Kidney (tissue), 14 donors: ENCODE data around the gene TLL2. TPM values are rescaled to one million over a fixed set of nuclear protein-coding genes. Genes with fewer than 3 reads are reported as not detected.

Experiments
- DNase-seq, 5 donors: peaks; one replicate each; pipeline ENCODE4 v3.0.0-alpha.2; 2013 to 2020
- FAIRE-seq: peaks from 2 replicates; lab custom pipeline; 2012; peaks lifted over from hg19 to GRCh38; lab: Jason Lieb, UNC
- H3K27ac ChIP-seq, 2 donors: one replicate each; pipeline ENCODE4 v1.7.0; 2013; ENCODE audit warnings: low read depth in 2 of 2, low read length in 2 of 2, inconsistent platforms in 1 of 2
- H3K27me3 ChIP-seq: one replicate; pipeline ENCODE4 v1.7.1; 2013; ENCODE audit warnings: low read length, inconsistent platforms; ENCODE audit not compliant: control insufficient read depth, insufficient read depth
- H3K36me3 ChIP-seq, 3 donors: one replicate each; pipeline versions ENCODE4 v1.7.0 to v1.7.1; 2013; ENCODE audit warnings: low read length in 3 of 3, control low read depth in 1 of 3, inconsistent platforms in 1 of 3; ENCODE audit not compliant: insufficient read depth in 3 of 3, control insufficient read depth in 2 of 3
- H3K4me1 ChIP-seq, 3 donors: one replicate each; pipeline versions ENCODE4 v1.7.0 to v1.7.1; 2013; ENCODE audit warnings: low read length in 3 of 3, inconsistent platforms in 1 of 3, low read depth in 1 of 3; ENCODE audit not compliant: control insufficient read depth in 2 of 3, insufficient read depth in 2 of 3
- H3K4me3 ChIP-seq, 3 donors: one replicate each; pipeline versions ENCODE4 v1.7.0 to v1.8.1; 2013; ENCODE audit warnings: low read length in 3 of 3, control low read depth in 1 of 3, inconsistent platforms in 1 of 3
- H3K9ac ChIP-seq, 3 donors: one replicate each; pipeline versions ENCODE4 v1.7.0 to v1.7.1; 2013; ENCODE audit warnings: low read length in 3 of 3, control low read depth in 1 of 3, inconsistent platforms in 1 of 3
- H3K9me3 ChIP-seq, 3 donors: one replicate each; pipeline versions ENCODE4 v1.7.0 to v1.7.1; 2013; ENCODE audit warnings: low read length in 3 of 3, control low read depth in 1 of 3, inconsistent platforms in 1 of 3; ENCODE audit not compliant: control insufficient read depth in 2 of 3, insufficient read depth in 1 of 3
- intact Hi-C: fragments of 100-400 bp; cut with DNase I; formaldehyde crosslinking; loops from one replicate; pipeline ENCODE4 v1.11.1; 2022
- polyA plus RNA-seq: library from polyadenylated mRNA; stranded (reverse); fragments of 350-450 nt; fragmentation: Illumina TruSeq; extraction: RNeasy Lipid Tissue Mini Kit (QIAGEN cat#74804); gene quantifications from one replicate; pipeline ENCODE4 v1.2.3, GENCODE V29; 2014; ENCODE audit warnings: low read depth, low replicate concordance; ENCODE audit not compliant: insufficient read depth
- total RNA-seq: library from RNA; stranded (reverse); fragmentation: NEBNext Ultra II Directional; extraction: Animal tissue kit (Norgen Biotek cat#: 25700); gene quantifications from one replicate; pipeline ENCODE4 v1.2.1, GENCODE V29; 2021
- TF ChIP-seq, protein P1 (sequence below): IDR thresholded peaks from 3 replicates; pipeline ENCODE4 v1.5.1; 2012; ENCODE audit warnings: mild to moderate bottlenecking, moderate library complexity, borderline replicate concordance; ENCODE audit not compliant: insufficient read depth; ENCODE audit errors: extremely low read depth
- donor health status: control.
- donor health status: control.
- donor health status: control.
- donor health status: control.
- donor health status: control.
- donor health status: DM: yes; HTN: yes; CAD: no.
- donor health status: Normal renal cell carcinoma (clear cell type).

Gene TLL2
- total and polyA plus RNA-seq, 2 donors from 2014 or later = 0.39 to 0.98 TPM

GRCh38 chr10:96352027-96352426 lies 161.7 kb downstream of the TLL2 start:
- DNase-seq (no peak), FAIRE-seq (no peak)
- Histone ChIP-seq H3K4me1 (no peaks in the 10 kb centered on the region), H3K36me3 (no peaks in the 10 kb centered on the region), H3K4me3 (no peak overlapping the region), H3K9ac (no peak overlapping the region), H3K27me3 (no peaks in the 10 kb centered on the region), H3K9me3 (no peaks in the 10 kb centered on the region), H3K27ac (no peak overlapping the region)
- TF ChIP-seq, protein P1, sequence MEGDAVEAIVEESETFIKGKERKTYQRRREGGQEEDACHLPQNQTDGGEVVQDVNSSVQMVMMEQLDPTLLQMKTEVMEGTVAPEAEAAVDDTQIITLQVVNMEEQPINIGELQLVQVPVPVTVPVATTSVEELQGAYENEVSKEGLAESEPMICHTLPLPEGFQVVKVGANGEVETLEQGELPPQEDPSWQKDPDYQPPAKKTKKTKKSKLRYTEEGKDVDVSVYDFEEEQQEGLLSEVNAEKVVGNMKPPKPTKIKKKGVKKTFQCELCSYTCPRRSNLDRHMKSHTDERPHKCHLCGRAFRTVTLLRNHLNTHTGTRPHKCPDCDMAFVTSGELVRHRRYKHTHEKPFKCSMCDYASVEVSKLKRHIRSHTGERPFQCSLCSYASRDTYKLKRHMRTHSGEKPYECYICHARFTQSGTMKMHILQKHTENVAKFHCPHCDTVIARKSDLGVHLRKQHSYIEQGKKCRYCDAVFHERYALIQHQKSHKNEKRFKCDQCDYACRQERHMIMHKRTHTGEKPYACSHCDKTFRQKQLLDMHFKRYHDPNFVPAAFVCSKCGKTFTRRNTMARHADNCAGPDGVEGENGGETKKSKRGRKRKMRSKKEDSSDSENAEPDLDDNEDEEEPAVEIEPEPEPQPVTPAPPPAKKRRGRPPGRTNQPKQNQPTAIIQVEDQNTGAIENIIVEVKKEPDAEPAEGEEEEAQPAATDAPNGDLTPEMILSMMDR = no peak
- intact Hi-C loops = no loop called here

DNA sequence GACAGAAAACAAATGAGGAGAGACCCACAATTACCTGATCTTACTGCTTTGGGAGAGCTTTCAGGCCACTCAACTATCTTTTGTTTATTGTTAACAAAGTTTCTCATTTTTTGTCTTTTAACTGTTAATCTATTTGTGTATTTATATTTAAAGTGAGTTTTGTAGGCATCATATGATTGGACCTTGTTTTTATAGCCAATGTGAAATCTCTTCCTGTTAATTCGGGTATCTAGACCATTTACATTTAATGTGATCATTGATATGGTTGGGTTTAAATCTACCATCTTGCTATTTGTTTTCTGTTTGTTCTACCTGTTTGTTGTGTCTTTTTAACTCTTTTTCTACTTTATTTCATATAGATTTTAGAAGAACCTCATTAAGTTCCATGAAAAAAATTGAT lies 167.4 kb downstream of the TLL2 start:
- TF ChIP-seq, protein P1 = no peak
- Histone ChIP-seq H3K9me3 (peaks cover 0 to 12% (median 0%) of the 10 kb centered on the region in 3 donors), H3K36me3 (no peaks in the 10 kb centered on the region), H3K4me3 (no peak overlapping the region), H3K4me1 (no peaks in the 10 kb centered on the region), H3K27ac (no peak overlapping the region), H3K9ac (no peak overlapping the region), H3K27me3 (no peaks in the 10 kb centered on the region)
- intact Hi-C loops = no loop called here
- FAIRE-seq (no peak), DNase-seq (no peak)

GRCh38 chr10:96345222-96345621 lies 168.5 kb downstream of the TLL2 start:
- intact Hi-C loops = no loop called here

More at GRCh38 chr10:96345222-96345621, 168.5 kb downstream of the TLL2 start:
- Histone ChIP-seq H3K27ac (no peak overlapping the region), H3K36me3 (no peaks in the 10 kb centered on the region), H3K9ac (no peak overlapping the region), H3K4me1 (no peaks in the 10 kb centered on the region), H3K9me3 (peaks cover 0 to 12% (median 0%) of the 10 kb centered on the region in 3 donors), H3K27me3 (no peaks in the 10 kb centered on the region), H3K4me3 (no peak overlapping the region)
- DNase-seq (no peak), FAIRE-seq (no peak)
- TF ChIP-seq, protein P1 = no peak
